Measurements from ENCODE around the gene SBK1. TPM values are rescaled to one million over a fixed set of nuclear protein-coding genes. Genes with fewer than 3 reads are reported as not detected.
"Not testable (repeated sequence)": the region's sequence is repeated elsewhere in the genome, so short reads cannot be mapped to it uniquely, and the experiment has no call there.

SBK1 gene
- total and polyA plus RNA-seq, 10 donors = 0.30 to 2.8 (median 1.7) TPM

GRCh38 chr16:28335678-28336077, 43.4 kb downstream of the SBK1 start:
- H3K27me3 ChIP-seq (replicated peaks in 1 of 7); DNase-seq; H3K9me3 ChIP-seq; H3K27ac ChIP-seq; H3K4me1 ChIP-seq; H3K36me3 ChIP-seq; intact Hi-C loops (cut with DNase I; ENCODE audit: low total_unique reads); H3K4me3 ChIP-seq: not testable (repeated sequence)
- WGBS, 5 donors = 86 to 94% (median 90%) methylated on average over 8 of the region's 8 CpGs

- H3K4me3 ChIP-seq; DNase-seq; H3K36me3 ChIP-seq; H3K9me3 ChIP-seq; H3K27me3 ChIP-seq (replicated peaks in 1 of 7); H3K27ac ChIP-seq; intact Hi-C loops (cut with DNase I; ENCODE audit: low total_unique reads); H3K4me1 ChIP-seq: not testable (repeated sequence)
- WGBS, 5 donors = 82 to 99% (median 91%) methylated on average over 4 to 5 of the region's 5 CpGs
Measured at GRCh38 chr16:28336940-28337710, 44.8 kb downstream of the SBK1 start.

- H3K27me3 ChIP-seq (replicated peaks in 1 of 7); H3K9me3 ChIP-seq; H3K4me1 ChIP-seq; DNase-seq; H3K4me3 ChIP-seq; H3K27ac ChIP-seq; intact Hi-C loops (cut with DNase I; ENCODE audit: low total_unique reads); H3K36me3 ChIP-seq: not testable (repeated sequence)
- 74 to 95% (median 89%) methylated on average over 4 to 6 of the region's 6 CpGs for WGBS, 5 donors
Measured at GRCh38 chr16:28338230-28338629, 45.9 kb downstream of the SBK1 start.

GRCh38 chr16:28362600-28362999, 70.3 kb downstream of the SBK1 start:
- DNase-seq = peak; percentile 10
- 69 to 93% (median 81%) methylated on average over 1 to 2 of the region's 5 CpGs; no CpG with 5 or more reads in 1 of the 5 donors for WGBS, 5 donors
- H3K9me3 ChIP-seq = not testable (repeated sequence)

GRCh38 chr16:28363408-28363807, 71.1 kb downstream of the SBK1 start, which contains the start of gene NPIPB6:
Gene NPIPB6, minus strand, starts transcription at chr16:28363508. Its CDS starts 686 bp downstream, at chr16:28362822.
- no CpG with 5 or more reads among the region's 5 CpGs for WGBS, 5 donors
- intact Hi-C loops (cut with DNase I; ENCODE audit: low total_unique reads); H3K9me3 ChIP-seq; H3K36me3 ChIP-seq; H3K27me3 ChIP-seq (replicated peaks in 1 of 7); H3K27ac ChIP-seq; H3K4me1 ChIP-seq; H3K4me3 ChIP-seq; DNase-seq: not testable (repeated sequence)

More at GRCh38 chr16:28362600-28362999, 70.3 kb downstream of the SBK1 start:
- H3K4me1 ChIP-seq; H3K27ac ChIP-seq; H3K27me3 ChIP-seq (replicated peaks in 1 of 7); intact Hi-C loops (cut with DNase I; ENCODE audit: low total_unique reads); H3K4me3 ChIP-seq; H3K36me3 ChIP-seq: not testable (repeated sequence)

GRCh38 chr16:28364268-28365173, 72.2 kb downstream of the SBK1 start:
- DNase-seq = peak; percentile 79
- peak in 1 of 11 experiments; percentile 49 for TF ChIP-seq CTCF (IDR thresholded peaks at IDR 0.05 in 8 of 11, conservative IDR thresholded peaks at IDR 0.05 in 3 of 11)
- WGBS, 5 donors = 0 to 1% (median 0%) methylated on average over 10 to 16 of the region's 75 CpGs; no CpG with 5 or more reads in 1 of the 5 donors
- H3K4me3 ChIP-seq; intact Hi-C loops (cut with DNase I; ENCODE audit: low total_unique reads); H3K4me1 ChIP-seq; H3K9me3 ChIP-seq; H3K27me3 ChIP-seq (replicated peaks in 1 of 7); H3K27ac ChIP-seq; H3K36me3 ChIP-seq: not testable (repeated sequence)

GRCh38 chr16:28367926-28368325, 75.6 kb downstream of the SBK1 start:
- 35 to 76% (median 44%) methylated on average over 5 to 26 of the region's 32 CpGs for WGBS, 5 donors
- H3K36me3 ChIP-seq; H3K4me3 ChIP-seq; intact Hi-C loops (cut with DNase I; ENCODE audit: low total_unique reads); H3K4me1 ChIP-seq; DNase-seq; H3K9me3 ChIP-seq; H3K27me3 ChIP-seq (replicated peaks in 1 of 7); H3K27ac ChIP-seq: not testable (repeated sequence)

Measured in spleen (tissue), 11 donors.